Subcutaneous adipose tissue (tissue), 4 donors: ENCODE data around the gene ZBTB47. TPM values are rescaled to one million over a fixed set of nuclear protein-coding genes. Genes with fewer than 3 reads are reported as not detected.

Experiments used
- total RNA-seq, 4 donors: library from RNA; depleted of rRNA; stranded (reverse); fragments of >200 nt; gene quantifications; one replicate each; pipeline ENCODE4 v1.1.0, GENCODE V29; 2016
- TF ChIP-seq, protein P1 (sequence below): fragments of 450-650 bp; IDR thresholded peaks from one replicate; pipeline ENCODE4 v1.5.1; 2016; ENCODE audit warnings: low read depth, mild to moderate bottlenecking, control low read depth, antibody characterized with exemption, moderate library complexity

Gene ZBTB47
- total RNA-seq, 4 donors from 2014 or later, result 24.1 to 47.3 (median 32.7) TPM

GRCh38 chr3:42691816-42692666 lies 38.5 kb downstream of the ZBTB47 start:
- TF ChIP-seq, protein P1, sequence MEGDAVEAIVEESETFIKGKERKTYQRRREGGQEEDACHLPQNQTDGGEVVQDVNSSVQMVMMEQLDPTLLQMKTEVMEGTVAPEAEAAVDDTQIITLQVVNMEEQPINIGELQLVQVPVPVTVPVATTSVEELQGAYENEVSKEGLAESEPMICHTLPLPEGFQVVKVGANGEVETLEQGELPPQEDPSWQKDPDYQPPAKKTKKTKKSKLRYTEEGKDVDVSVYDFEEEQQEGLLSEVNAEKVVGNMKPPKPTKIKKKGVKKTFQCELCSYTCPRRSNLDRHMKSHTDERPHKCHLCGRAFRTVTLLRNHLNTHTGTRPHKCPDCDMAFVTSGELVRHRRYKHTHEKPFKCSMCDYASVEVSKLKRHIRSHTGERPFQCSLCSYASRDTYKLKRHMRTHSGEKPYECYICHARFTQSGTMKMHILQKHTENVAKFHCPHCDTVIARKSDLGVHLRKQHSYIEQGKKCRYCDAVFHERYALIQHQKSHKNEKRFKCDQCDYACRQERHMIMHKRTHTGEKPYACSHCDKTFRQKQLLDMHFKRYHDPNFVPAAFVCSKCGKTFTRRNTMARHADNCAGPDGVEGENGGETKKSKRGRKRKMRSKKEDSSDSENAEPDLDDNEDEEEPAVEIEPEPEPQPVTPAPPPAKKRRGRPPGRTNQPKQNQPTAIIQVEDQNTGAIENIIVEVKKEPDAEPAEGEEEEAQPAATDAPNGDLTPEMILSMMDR, result no peak

GRCh38 chr3:42692667-42693529 lies 39.4 kb downstream of the ZBTB47 start:
- TF ChIP-seq, protein P1, result no peak

GRCh38 chr3:42693530-42693930 lies 40.0 kb downstream of the ZBTB47 start:
- TF ChIP-seq, protein P1, result no peak

- TF ChIP-seq, protein P1, result no peak
Measured at GRCh38 chr3:42694366-42694765, 40.9 kb downstream of the ZBTB47 start.

GRCh38 chr3:42696356-42697288 lies 43.1 kb downstream of the ZBTB47 start:
- TF ChIP-seq, protein P1, result no peak

DNA sequence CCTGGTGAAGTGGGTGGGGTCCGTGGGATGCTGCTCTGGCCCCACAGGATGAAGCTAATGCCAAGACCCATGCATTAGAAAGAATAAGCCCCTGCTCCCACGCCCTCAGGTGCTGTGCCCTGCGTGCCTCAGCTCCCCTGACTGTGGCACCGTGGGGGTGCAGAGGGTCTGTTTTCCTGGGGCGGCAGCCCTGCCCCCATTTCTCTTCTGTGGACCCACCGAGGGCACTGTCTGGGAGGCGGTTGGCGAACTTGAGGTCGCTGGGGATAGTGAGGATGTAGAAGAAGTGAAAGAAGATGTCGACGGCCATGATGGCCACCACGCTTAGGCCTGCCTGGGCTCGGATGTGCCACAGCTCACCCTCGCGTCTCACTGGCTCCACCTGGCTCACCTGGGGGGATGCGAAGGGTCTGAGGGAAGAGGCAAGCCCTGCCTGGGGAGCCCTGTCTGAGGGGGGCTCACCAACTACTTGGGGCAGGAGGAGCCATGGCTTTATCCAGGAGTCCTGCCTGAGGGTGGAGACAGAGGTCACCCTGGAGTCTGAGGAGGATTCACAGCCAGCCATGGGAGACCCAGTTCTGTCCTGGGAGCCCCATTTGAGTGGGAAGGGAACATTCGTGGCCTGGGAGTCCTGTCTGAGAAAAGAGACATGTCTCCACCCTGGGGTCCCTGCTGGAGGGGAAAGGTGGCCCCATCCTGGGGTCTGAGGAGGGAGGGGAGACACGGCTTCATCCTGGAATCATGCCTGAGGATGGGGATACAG lies 44.0 kb downstream of the ZBTB47 start:
- TF ChIP-seq, protein P1, result no peak
